Breast epithelium (tissue), 3 donors: ENCODE measurements around the gene SLC34A3.

Source experiments
- CTCF ChIP-seq, 3 donors: fragments of 450-650 bp; IDR thresholded peaks; one replicate each; pipeline ENCODE4 v1.5.1; 2016 to 2017; ENCODE audit warnings: antibody characterized with exemption in 3 of 3, mild to moderate bottlenecking in 3 of 3, moderate library complexity in 3 of 3
- POLR2A ChIP-seq: fragments of 450-650 bp; IDR thresholded peaks from one replicate; pipeline ENCODE4 v1.6.1; 2016; ENCODE audit warnings: antibody characterized with exemption, mild to moderate bottlenecking, moderate library complexity

- TF ChIP-seq CTCF (IDR thresholded peaks at IDR 0.05): no peak
- no peak for TF ChIP-seq POLR2A
Measured at GRCh38 chr9:137243626-137244485, 13.2 kb downstream of the SLC34A3 start.
